GM12874 (cell line): ENCODE measurements around the gene GLIS2.

Source experiments
- TF ChIP-seq, protein P1 (sequence below): IDR thresholded peaks from 2 replicates; pipeline ENCODE4 v1.5.1; 2011; ENCODE audit warnings: low read depth, mild to moderate bottlenecking, control low read depth, low read length, moderate library complexity; ENCODE audit not compliant: insufficient read depth

The GLIS2 gene

GRCh38 chr16:4367393-4367856, 51.6 kb downstream of the GLIS2 start:
- TF ChIP-seq, protein P1, sequence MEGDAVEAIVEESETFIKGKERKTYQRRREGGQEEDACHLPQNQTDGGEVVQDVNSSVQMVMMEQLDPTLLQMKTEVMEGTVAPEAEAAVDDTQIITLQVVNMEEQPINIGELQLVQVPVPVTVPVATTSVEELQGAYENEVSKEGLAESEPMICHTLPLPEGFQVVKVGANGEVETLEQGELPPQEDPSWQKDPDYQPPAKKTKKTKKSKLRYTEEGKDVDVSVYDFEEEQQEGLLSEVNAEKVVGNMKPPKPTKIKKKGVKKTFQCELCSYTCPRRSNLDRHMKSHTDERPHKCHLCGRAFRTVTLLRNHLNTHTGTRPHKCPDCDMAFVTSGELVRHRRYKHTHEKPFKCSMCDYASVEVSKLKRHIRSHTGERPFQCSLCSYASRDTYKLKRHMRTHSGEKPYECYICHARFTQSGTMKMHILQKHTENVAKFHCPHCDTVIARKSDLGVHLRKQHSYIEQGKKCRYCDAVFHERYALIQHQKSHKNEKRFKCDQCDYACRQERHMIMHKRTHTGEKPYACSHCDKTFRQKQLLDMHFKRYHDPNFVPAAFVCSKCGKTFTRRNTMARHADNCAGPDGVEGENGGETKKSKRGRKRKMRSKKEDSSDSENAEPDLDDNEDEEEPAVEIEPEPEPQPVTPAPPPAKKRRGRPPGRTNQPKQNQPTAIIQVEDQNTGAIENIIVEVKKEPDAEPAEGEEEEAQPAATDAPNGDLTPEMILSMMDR: no peak

DNA sequence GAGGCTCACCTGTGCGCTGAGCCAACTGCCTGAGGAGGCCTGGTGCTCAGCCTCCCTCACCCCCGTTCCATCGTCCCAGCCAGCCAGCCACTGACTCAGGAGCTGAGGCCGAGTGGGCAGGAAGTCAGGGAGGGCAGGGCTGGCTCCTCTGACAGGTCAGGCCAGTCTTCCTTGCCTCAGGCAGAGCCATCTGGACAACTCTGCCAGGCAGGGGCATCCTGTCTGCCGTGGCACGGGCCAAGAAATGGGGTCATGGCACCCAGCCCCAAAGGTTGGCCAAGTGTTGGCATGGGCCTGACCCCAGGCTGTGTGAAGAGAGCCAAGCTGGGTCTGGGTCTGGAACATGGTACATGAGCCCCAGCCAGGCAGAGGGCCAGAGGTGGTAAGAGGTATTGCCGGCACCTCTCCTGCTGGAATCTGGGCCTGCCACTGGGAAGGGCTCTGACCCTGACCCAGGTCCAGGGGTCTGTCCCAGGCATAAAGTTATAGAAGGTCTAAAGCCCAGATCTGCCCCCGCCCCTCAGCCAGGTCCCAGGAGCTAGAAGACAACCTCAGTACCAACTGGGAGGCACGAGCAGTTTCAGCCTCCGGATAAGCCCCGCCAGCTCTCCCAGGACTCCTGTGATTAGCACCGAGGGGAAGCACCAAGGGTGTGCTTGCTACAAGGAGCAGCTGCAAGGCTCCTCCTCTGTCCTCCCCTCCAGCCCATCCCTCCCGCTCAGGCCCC, 53.3 kb downstream of the GLIS2 start:
- TF ChIP-seq, protein P1: no peak

GRCh38 chr16:4370151-4370550, 54.3 kb downstream of the GLIS2 start:
- TF ChIP-seq, protein P1: no peak

GRCh38 chr16:4370570-4371356, 54.9 kb downstream of the GLIS2 start:
- TF ChIP-seq, protein P1: no peak

DNA sequence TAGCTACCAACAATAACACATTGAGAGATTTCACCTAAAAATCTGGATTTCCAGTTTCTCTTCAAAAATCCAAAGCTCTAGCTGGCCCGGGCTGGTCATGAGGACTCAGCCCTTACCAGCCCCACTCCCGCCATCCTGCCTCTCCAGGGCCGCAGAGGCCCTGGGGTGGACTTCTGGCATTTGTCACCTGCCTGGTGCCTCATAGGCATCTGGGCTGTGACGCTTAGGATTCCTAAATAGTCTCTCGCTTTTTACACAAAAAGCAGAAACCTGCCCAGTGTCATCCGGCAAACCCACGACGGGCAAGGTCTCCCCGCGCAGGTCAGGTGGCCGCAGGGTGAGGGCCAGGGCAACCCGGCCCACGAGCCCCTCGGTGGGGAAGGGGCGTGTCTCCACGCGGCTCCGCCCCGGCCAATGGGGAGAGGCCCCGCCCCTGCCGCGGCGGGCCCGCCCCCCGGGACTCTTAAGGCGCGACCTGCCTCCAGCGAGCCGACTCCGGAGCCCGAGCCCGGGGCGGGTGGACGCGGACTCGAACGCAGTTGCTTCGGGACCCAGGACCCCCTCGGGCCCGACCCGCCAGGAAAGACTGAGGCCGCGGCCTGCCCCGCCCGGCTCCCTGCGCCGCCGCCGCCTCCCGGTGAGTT, 55.6 kb downstream of the GLIS2 start, which contains the start of gene VASN:
Gene VASN, plus strand, starts transcription at position 492 of the 644 bp plus-strand sequence. CDS start 9,030 bp downstream, outside the sequence.
- TF ChIP-seq, protein P1: no peak

DNA sequence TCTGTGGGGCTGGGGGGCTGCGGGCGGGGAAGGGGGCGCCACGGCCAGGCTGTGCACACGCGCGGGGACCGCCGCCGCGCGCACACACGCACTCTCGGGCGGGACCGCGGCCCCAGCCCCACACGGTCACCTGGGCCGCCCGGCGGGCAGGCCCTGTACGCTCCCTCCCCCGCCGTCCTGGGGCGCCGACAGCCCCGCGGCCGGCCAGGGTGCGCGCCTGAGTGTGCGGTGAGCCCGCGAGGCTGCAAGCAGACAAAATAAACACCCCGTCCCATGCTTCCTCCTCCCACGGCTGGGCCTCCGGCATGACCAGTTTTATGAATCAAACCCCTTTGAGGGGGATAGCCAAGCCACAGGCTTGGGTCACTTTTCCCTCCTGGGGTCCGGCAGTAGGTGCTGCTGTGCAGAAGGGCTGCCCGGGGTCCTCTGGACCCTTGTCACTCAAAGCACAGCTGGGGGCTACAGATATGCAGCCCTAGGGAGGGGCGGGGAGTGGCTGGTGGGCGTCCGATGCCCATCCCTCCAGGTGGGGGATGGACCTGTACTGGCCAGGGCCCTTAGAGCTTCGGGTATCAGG, 56.2 kb downstream of the GLIS2 start:
- TF ChIP-seq, protein P1: no peak
